Lung (tissue), 12 donors: Measurements from ENCODE around the gene AZGP1. TPM values are rescaled to one million over a fixed set of nuclear protein-coding genes. Genes with fewer than 3 reads are reported as not detected.
A peak's percentile ranks its signal among the peaks of the same experiment; 100 is the strongest.
"Not testable (repeated sequence)": the region's sequence is repeated elsewhere in the genome, so short reads cannot be mapped to it uniquely, and the experiment has no call there.

ENCODE experiments used
- ATAC-seq: fragments of 200-7000 bp; cut with Tn5 transposase; one replicate; pipeline ENCODE4 v1.9.1; 2020; ENCODE audit warnings: moderate number of reproducible peaks; ENCODE audit not compliant: insufficient read depth, low FRiP score
- DNase-seq, 3 donors: peaks; one replicate each; pipeline ENCODE4 v3.0.0-alpha.2; 2013 to 2017
- H3K27ac ChIP-seq, 2 donors: one replicate each; pipeline ENCODE4 v1.5.1; 2013; ENCODE audit warnings: mild to moderate bottlenecking in 2 of 2, moderate library complexity in 2 of 2, control low read depth in 1 of 2, inconsistent platforms in 1 of 2, low read depth in 1 of 2, low read length in 1 of 2
- H3K27me3 ChIP-seq, 3 donors: one replicate each; pipeline ENCODE4 v1.5.1; 2013; ENCODE audit warnings: low read length in 2 of 3; ENCODE audit not compliant: control insufficient read depth in 3 of 3, insufficient read depth in 3 of 3
- H3K36me3 ChIP-seq, 4 donors: one replicate each; pipeline ENCODE4 v1.5.1; 2013; ENCODE audit warnings: low read length in 4 of 4, mild to moderate bottlenecking in 1 of 4, moderate library complexity in 1 of 4; ENCODE audit not compliant: control insufficient read depth in 4 of 4, insufficient read depth in 4 of 4
- H3K4me1 ChIP-seq, 5 donors: one replicate each; pipeline ENCODE4 v1.5.1; 2013; ENCODE audit warnings: low read length in 5 of 5, mild to moderate bottlenecking in 2 of 5, moderate library complexity in 1 of 5; ENCODE audit not compliant: control insufficient read depth in 5 of 5, insufficient read depth in 5 of 5
- H3K4me3 ChIP-seq: one replicate; pipeline ENCODE4 v1.5.1; 2013; ENCODE audit warnings: mild to moderate bottlenecking, control low read depth, moderate library complexity
- H3K9ac ChIP-seq, 2 donors: one replicate each; pipeline ENCODE4 v1.5.1; 2013; ENCODE audit warnings: low read length in 2 of 2, control low read depth in 1 of 2; ENCODE audit not compliant: insufficient read depth in 1 of 2
- H3K9me3 ChIP-seq, 4 donors: one replicate each; pipeline ENCODE4 v1.5.1; 2013; ENCODE audit warnings: low read length in 3 of 4, mild to moderate bottlenecking in 1 of 4, moderate library complexity in 1 of 4; ENCODE audit not compliant: control insufficient read depth in 4 of 4, insufficient read depth in 3 of 4
- CTCF ChIP-seq: IDR thresholded peaks from 2 replicates; pipeline ENCODE4 v1.5.1; 2012; ENCODE audit warnings: mild to moderate bottlenecking; ENCODE audit errors: control extremely low read depth, extremely low read depth
- WGBS, 2 donors: extraction: QIAGEN DNeasy Blood & Tissue Kit; methylation state at CpG; one replicate each; pipeline ENCODE4 v1.1.7; 2013; 5-methylcytosine and 5-hydroxymethylcytosine counted together
- polyA plus RNA-seq, 2 donors: library from polyadenylated mRNA; stranded (reverse); fragments of 200-250 nt; gene quantifications; one replicate each; pipeline ENCODE4 v1.2.1, GENCODE V29; 2013
- total RNA-seq, 2 donors: library from RNA; depleted of rRNA in 1 of 2; stranded (reverse); fragments of >200 nt in 1 of 2; gene quantifications; one replicate each; pipeline ENCODE4 v1.2.1, GENCODE V29; 2014 to 2021
- donor health status: control.
- donor health status: control.
- donor health status: Bipolar disorder and iron deficiency.
- donor health status: healthy.
- donor health status: DM: yes; HTN: yes; CAD: no.

The AZGP1 gene
- total and polyA plus RNA-seq, 4 donors = 4.1 to 82.8 (median 28.5) TPM

GRCh38 chr7:99955247-99955646, 20.6 kb downstream of the AZGP1 start:
- no peaks in the 10 kb centered on the region for H3K4me1 ChIP-seq
- H3K9ac ChIP-seq = no peak overlapping the region
- no peaks in the 10 kb centered on the region for H3K36me3 ChIP-seq
- WGBS, 2 donors = 55 to 90% methylated on average over 6 of the region's 6 CpGs
- ATAC-seq = no peak
- peaks cover 0 to 3% (median 1%) of the 10 kb centered on the region in 4 donors for H3K9me3 ChIP-seq
- peaks cover 0 to 5% (median 0%) of the 10 kb centered on the region in 3 donors for H3K27me3 ChIP-seq
- TF ChIP-seq CTCF = no peak
- no peak for DNase-seq
- peak overlapping the region in 1 of 2 donors; percentile 16 for H3K27ac ChIP-seq
- H3K4me3 ChIP-seq = no peak overlapping the region

- not testable (repeated sequence) for H3K27me3 ChIP-seq, H3K4me1 ChIP-seq, H3K27ac ChIP-seq, ATAC-seq, H3K4me3 ChIP-seq, H3K36me3 ChIP-seq, H3K9me3 ChIP-seq, DNase-seq, H3K9ac ChIP-seq
- 87 to 89% methylated on average over 7 of the region's 7 CpGs for WGBS, 2 donors
These were observed 21.2 kb downstream of the AZGP1 start for GRCh38 chr7:99954643-99955042.

GRCh38 chr7:99953649-99954048, 22.2 kb downstream of the AZGP1 start:
- no peaks in the 10 kb centered on the region for H3K4me1 ChIP-seq
- H3K27me3 ChIP-seq = no peaks in the 10 kb centered on the region
- no peak overlapping the region for H3K9ac ChIP-seq
- ATAC-seq (peak; percentile 68), DNase-seq (no peak)
- TF ChIP-seq CTCF = no peak
- WGBS, 2 donors = 39 to 47% methylated on average over 3 of the region's 3 CpGs
- no peaks in the 10 kb centered on the region for H3K36me3 ChIP-seq
- H3K4me3 ChIP-seq = no peak overlapping the region
- H3K27ac ChIP-seq = peak overlapping the region in 1 of 2 donors; percentile 89
- peaks cover 0 to 3% (median 1%) of the 10 kb centered on the region in 4 donors for H3K9me3 ChIP-seq

- WGBS, 2 donors = 53 to 79% methylated on average over 1 to 4 of the region's 4 CpGs
- not testable (repeated sequence) for H3K4me1 ChIP-seq, ATAC-seq, DNase-seq, H3K9ac ChIP-seq, H3K27ac ChIP-seq, H3K4me3 ChIP-seq, H3K36me3 ChIP-seq, H3K9me3 ChIP-seq, H3K27me3 ChIP-seq
These were observed 23.2 kb downstream of the AZGP1 start for GRCh38 chr7:99952649-99953048.

DNA sequence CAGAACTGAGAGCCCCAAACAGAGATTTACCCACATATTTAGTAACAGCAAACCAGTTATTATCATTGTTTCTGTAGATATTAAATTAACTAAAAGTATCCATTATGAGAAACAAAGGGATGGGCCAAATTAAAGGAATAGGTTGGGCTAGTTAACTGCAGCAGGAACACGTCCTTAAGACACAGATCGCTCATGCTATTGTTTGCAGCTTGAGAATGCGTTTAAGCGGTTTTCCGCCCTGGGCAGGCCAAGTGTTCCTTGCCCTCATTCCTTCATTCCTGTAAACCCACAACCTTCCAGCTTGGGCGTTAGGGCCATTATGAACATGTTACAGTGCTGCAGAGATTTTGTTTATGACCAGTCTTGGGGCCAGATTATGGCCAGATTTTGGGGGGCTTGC, 25.0 kb downstream of the AZGP1 start:
- 91 to 94% methylated on average over 6 of the region's 6 CpGs for WGBS, 2 donors
- H3K27ac ChIP-seq, ATAC-seq, H3K9ac ChIP-seq, H3K9me3 ChIP-seq, H3K36me3 ChIP-seq, H3K4me3 ChIP-seq, DNase-seq, H3K27me3 ChIP-seq, H3K4me1 ChIP-seq: not testable (repeated sequence)
